HG03520 (cell line): ENCODE results near the gene ARHGAP25.

Source experiments
- ATAC-seq: cut with Tn5 transposase; IDR thresholded peaks from one replicate; pipeline ENCODE4 v1.9.1; 2021; ENCODE audit warnings: mild to moderate bottlenecking, moderate library complexity; ENCODE audit not compliant: unreplicated experiment

Gene ARHGAP25

DNA sequence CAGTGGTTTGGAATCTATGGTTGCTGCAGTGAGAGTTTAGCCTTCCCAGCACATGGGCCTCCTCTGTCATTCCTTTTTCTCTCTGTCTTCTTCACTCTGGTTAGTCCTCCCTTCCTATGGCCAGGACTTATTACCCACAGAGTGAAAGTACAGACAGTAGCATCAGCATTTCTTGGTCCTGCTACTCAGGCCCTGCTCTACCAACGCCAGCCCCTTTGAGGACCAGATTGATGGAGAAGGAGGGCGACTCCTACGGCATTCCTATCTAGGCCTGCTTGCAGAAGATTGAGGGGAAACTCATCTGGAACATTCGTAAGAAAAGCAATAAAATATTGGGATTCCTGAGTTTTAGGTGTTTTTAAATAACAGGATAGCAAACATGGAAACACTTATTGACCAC, 93.1 kb downstream of the ARHGAP25 start:
- ATAC-seq = no peak

DNA sequence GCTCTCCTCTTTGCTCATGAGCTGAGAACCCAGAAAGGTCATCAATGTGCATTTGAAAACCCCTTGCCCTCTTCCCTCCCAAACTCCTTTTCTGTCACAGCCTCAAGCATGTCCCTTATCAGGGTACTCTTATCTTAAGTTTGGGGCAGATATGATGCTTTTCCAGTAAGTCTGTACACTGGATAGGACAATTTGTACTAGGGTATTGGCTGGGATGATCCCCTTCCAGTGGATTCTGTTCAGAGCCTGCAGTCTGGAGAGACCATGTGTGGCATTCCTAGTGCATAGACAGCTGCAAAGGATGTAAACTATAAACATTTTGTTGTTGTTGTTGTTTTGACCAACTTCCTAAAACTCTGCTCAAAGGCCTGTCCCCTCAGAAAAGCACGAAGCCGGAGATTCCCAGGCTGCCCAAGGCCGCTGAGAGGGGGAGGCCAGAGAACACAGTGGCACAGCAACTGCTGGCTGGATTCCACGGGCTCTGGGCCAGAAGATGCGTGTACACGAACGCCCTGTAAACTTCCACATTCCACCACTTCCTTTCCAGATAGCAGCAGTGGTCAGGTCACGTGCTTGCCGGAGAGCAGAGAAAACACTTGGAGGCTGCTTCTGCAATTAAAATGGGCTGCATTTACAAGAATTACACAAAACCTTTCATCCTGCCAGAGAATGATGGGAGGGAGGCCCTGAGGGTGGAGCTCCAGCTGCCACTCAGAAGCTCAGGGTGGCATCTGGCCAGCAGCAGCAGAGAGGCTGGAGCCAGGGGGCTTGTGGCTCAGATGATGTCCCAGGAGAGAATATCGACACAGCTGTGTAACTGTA, 94.5 kb downstream of the ARHGAP25 start:
- no peak for ATAC-seq

DNA sequence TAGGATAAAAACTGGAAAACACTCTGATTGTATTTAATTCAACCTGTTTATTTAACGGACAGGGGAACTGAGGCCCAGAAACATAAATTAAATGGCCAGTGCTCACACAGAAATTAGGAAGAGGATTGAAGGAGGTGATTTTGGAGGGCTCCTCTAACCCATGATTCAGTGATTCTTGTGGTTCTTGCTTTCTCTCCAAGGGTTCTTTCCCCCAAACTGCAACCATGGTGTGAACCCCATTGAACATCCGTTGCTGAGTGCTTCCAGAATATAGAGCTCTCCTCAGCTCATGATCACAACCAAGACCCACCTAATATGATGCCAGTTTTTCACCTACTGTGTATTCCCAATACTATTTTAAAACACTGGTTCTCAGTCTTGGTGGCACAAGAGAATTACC, 95.1 kb downstream of the ARHGAP25 start:
- ATAC-seq = no peak

DNA sequence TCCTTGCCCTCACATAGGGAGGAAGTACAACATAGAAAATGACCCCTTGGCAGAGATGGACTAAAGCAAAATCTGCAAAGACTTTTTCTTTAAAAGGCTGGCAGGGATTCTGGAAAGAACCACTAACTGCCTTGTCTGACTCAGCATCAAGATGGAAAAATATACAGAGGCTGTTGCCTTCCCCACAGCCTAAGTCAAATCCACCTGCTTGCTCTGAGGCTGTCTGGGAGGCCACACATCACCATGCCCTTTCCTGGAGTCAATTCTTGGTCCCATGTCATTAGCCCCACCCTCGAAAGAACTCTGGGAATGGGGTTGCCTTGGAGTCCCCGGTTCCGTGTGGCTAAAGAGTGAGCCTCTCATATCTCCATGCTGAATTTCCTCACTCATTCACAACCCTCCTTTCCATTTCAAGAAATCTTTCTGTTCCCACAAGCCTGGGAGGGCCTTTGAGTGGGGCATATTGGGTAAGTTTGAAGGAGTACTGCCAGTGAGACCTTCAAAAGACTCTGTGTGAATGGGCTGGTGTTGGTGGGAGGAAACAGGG, 97.1 kb downstream of the ARHGAP25 start:
- no peak for ATAC-seq

DNA sequence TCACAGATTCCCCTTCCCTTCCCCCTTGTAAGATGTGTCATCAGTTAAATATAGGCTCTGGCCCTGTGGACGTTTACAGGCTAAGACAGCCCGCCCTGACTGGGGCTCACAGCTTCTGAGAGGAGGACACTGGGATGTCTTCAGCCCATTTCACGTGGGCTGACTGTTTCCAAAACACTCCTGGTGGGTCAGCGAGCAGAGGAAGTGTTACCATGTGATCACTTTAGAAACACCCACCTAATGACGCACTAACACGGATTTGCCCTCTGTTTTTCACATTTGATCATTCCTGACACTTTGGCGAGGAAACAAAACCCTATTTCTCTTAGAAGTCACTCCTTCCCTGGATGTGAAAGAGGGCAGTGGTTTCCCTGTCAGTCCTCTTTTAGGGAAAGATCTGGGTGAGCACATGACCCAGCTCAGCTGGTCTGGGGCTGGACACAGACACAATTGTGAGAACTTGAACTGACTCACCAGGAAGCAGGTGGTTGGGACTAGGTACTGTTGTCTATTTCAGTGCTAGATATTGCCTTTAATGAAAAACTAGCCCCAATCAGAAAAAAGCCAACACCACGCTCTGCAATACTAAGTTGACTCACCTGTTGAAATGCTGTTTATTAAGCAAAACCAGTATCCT, 97.7 kb downstream of the ARHGAP25 start:
- peak; percentile 67 for ATAC-seq

DNA sequence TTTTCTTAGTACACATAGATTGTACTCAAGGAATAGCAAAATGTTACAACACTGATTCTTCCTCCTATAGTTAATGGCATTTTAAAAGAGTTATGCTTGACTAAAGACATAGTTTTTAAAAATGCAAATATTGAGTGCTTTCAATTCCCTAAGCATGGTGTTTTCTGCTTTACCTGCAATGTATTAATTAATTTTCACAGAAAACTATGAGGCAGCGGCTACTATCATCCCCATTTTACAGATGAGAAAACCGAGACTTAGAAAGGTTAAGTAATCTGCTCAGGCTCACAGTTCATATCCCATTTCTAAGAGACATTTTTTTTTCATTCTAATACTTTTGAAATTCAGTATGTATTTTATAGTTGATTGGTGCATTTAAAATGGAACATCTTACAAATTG, 98.6 kb downstream of the ARHGAP25 start:
- no peak for ATAC-seq

DNA sequence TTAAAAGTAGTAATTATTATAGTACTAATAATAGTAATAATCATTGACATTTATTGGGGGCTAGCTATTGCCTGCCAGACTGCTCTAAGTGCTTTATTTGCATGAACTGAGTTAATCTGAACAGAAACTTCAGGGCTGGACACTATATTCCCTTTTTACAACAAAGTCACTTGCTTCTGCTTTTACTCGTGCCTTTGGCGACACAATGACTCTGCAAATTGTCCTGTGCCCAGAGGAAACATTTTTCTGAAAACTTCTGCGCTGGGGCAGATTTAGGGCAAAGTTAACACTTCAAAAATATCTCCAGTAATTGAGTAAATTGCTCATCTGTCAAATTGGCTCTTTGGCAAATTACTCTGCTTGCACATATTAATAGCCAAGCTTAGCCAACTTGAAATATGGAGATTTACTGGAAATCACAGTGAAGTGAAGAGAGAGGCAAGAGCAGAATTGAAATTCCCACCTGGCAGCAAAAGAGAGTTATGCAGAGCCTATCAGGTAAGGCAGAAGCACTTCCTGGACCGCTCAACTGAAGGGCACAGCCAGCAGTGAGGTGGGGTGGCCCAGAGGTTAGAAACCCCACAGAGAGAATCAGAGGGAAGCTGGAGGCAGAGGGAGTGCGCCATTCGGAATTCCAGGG, 100.2 kb downstream of the ARHGAP25 start:
- ATAC-seq = no peak

DNA sequence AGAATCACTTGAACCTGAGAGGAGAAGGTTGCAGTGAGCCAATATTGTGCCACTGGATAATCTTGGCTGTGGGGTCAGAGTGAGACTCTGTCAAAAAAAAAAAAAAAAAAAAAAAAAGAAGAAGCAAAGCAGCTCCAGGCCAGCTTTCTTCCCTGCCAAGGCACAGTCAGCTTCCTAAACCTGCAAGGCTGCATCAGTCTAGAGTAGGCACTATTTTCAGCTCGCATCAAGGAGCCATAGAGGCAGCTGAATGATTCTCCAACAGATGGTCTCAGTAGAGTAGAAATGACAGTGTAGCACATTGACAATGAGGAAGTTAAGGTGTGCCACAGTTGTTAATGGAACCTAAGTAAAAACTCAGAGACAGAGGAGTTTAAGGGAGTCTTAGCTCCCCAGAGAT, 101.0 kb downstream of the ARHGAP25 start:
- ATAC-seq = no peak

DNA sequence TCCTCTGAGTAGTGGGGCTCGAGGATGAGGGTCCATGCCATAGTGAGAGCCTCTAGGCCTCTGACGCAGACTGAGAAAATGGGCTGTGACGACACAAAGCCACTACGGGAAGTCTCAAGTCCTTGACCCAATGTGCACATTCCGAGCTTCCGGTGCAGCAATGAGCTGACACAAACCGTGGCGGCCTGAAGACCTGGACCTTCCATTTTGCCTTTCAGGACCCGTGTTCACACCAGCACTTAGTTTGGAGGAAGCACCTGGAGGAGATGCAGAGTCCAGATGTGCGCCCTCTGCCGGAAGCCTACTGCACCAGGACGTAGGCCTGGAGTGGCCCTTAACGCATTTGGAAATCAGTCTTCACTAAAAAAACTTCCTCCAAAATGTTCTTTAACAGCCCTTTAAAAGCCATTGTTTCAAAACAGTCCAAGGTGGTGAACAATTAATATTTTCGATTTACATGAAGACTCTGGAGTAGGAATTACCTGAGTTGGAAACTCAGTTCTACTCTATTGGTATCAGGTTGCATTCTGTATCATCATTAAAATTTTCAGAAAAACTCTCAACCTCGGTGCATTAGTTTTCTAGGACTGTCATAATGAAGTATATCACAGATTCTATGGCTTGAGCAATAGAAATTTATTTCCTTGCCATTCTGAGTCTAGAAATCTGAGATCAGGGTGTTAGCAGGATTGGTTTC, 102.7 kb downstream of the ARHGAP25 start:
- ATAC-seq = peak; percentile 35

DNA sequence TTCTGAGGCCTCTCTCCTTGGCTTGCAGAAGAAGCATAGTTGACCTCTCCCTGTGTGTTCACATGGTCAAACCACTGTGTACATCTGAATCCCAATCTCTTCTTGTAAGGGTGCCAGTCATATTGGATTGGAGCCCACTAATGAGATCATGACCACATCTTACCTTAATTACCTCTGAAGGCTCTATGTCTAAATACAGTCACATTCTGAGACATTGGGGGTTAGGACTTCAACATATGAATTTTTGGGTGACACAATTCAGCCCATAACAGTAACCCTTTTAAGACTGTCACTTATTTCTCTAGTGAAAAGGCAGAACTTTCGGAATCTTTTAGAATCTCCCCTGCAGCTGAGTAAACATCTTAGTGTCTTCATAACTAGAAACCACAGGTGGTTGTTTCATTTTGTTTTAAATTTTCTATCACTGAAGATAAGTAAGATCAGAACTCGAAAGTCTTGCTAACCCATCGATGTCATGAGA, 103.3 kb downstream of the ARHGAP25 start:
- peak; percentile 64 for ATAC-seq

DNA sequence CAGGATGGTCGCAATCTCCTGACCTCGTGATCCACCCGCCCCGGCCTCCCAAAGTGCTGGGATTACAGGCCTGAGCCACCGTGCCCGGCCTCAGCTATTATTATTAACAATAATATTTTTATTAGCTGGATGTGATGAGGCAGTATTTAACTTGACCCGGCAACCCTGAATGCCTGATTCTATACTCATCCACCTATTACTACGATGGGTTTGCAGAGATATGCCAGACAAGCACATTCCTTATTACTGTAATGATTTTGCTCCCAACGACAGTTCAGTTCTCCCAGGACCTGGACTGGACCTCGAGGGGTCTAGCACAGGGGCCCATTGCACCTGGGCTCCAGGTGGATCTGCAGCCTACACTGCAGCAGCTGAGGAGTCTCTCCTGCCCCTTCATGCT, 104.0 kb downstream of the ARHGAP25 start:
- no peak for ATAC-seq

DNA sequence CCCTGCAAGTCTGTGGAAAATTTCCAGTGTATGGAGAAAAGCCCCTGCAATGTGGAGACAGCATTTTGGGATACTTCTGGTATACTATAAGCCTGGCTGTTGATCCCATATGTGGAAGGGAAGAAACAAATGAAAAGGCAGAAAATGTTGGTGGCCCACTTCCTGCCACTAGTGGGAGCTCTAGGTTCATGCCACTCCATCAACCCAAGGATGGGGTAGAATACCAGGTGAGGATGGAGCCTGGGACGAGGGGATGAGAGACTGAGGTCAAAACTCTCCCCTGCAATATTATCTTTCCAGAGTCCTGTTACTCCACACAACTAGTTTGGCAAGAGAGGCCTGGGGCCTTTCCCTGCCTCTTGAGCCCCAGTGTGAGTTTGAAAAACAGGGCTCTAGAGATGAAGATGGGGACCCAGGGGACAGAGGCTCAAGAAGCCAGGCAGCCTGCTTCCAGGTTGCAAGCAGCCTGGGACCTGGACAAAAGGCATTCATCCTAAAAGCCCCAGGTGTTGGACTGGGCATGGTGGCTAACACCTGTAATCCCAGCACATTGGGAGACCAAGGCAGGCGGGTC, 104.7 kb downstream of the ARHGAP25 start:
- ATAC-seq = no peak

DNA sequence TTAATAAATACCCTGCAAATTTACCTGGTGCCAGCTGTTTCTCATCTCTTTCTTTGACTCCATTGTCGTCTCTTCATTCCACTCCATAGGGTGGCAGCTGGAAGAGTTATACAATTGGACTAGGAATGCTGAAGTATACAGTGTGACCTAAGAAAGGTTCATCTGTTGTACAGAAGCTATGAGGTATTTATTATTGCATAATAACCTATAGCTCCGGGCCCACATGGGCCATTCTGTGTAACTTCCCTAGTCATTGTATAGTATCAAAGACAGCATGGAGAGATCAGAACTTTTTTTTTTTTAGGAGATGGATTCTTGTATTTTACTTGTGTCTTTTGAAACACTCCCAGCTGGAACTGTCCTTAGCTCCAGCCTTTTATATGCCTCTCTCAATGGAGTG, 110.4 kb downstream of the ARHGAP25 start:
- ATAC-seq = no peak

DNA sequence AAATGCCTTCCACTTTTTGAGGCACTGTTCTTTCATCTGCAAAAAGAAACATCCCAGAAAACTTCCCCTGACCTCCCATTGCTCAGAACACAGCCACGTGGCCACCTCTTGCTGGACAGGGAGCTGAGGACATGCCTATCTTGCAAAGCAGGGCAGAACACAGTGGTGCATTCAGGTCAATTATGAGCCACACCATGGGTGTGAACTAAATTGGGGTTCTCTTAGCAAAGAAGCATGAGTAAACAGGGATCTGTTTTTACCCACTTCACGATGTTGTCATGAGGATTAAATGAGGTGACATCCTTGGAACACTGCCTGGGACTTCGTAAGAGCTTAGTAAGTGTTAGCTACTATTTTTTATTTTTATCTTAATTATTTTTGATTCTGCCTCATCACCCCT, 111.5 kb downstream of the ARHGAP25 start:
- no peak for ATAC-seq

DNA sequence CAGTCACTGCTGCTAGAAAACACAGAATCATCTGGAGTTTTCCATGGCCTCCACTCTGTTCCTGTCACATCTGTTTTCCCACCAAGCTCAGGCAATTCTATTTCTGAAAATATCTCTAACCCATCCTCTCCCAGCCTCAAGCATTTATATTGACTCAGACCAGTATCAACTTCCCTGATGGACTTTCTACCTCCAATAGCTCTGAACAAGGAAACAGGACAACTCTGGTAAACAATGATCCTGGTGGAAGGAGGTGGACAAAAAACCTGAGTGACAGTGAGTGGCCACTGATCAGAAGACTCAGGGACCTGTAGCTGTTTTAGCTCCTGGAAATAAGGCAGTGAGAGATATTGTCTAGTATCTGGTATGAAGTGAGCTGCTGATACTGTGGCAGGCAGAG, 113.1 kb downstream of the ARHGAP25 start:
- no peak for ATAC-seq

DNA sequence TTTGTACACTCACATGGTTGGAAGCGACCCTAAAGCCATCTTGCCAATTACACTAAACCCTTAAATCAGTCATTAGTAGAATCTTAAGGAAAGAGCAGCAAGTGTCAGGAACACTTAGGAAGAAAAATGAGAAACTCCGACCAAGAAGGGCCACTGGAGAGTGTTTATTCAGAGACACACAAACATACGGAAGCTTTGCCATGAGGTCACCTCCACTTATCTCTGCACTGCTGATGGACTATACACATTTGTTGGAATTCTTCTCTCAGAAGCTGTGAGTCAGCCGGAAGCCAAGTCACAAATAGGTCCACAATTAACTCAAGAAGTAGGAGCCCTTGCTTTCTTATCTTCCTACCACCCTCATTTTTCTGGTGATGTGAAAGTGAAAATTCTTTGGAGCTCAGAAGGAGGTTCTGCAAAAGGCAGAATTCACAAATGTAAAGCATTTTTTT, 115.0 kb downstream of the ARHGAP25 start:
- no peak for ATAC-seq

DNA sequence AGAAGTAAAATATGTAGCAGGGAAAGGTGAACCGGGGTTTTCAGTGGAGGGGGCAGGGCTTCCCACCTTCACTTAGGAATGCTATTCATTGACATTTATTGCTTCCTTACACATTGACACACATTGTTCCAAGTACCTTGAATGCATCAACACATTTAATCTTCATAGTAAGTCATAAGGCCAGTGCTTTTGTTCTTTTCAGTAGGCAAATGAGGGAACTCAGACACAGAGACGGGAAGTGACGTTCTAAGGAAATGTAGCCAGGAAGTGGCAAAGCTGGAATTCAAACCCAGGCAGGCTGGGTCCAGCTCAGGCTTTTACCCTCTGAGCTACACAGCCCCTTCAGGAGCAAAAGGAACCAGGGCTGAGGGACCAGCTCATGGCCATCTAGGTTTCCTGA, 115.9 kb downstream of the ARHGAP25 start:
- ATAC-seq = no peak

DNA sequence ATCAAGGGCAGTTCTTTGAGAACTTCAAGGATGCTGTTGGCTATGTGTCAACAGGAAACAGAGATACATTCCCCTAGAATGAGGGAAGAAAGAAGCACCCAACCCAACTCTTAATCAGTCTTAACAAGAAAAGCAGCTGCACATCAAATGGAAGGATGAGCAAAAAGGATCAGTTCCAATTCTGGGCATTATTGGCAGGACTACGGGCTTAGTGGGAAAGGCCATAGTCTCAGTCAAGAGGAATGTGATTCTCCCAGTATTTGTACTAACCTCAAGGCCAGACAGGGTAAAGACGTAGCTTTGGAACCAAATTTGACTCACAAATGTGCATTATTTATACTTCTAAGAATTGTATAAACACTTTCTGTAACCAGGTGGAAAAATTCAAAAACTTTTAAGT, 118.4 kb downstream of the ARHGAP25 start:
- no peak for ATAC-seq

DNA sequence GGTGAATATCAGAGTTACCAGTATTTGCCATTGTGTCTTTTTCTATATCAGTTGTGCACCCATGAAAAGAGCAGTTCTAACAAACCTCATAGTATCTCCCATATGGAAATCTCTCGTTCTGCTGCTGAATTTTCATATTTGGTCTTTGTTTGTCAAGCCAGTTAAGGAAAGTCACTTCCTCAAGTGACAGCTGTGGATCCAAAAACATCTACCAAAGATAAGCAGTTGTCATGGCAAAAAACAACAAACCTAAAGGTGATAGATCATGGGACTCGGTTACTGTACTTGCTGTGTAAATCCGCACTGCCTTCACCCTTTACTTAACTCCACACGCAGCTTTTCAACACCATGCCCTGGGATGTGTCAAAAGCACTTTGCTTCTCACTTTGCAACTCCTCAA, 119.3 kb downstream of the ARHGAP25 start:
- no peak for ATAC-seq

DNA sequence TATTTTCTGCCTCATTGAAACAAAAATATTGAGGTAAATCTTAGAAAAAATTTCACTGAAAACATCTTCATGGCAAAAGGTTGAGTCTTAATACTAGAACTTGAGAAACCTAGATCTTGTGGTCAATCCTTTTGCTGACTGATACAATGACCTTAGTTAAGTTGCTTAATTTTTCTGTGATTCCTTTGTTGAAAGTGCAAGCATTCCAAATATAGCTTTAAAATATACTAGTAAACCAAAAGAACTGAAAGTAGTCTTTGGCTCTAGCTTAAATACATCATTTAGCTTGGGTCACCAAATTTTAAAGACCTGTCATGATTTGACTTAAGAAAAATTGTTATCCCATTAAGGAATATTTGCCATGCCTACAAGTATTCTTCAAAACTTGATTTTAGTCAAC, 119.9 kb downstream of the ARHGAP25 start:
- ATAC-seq = no peak

DNA sequence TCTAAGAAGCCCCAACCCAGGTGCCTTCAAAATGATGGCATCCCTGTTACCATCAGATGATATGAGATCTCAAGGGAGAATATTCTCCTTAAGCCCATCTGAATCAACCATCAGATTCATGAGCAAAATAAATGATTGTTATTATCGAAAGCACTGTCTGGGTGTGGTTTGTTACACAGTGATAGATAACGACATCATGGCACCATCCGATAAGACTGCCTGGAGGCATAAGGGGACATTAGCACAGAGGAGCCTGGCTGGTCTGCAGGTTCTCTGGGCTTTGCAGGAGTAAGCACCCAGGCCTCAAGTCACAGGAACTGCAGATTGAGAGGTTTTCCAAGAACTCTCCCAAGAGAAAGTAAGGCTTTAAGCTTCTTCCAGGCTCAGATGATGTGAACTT, 120.9 kb downstream of the ARHGAP25 start:
- no peak for ATAC-seq
